IMR-90 (cell line): Measurements from ENCODE around the gene DLGAP4. TPM values are rescaled to one million over a fixed set of nuclear protein-coding genes. Genes with fewer than 3 reads are reported as not detected.

Source experiments
- ATAC-seq: fragments of 200-7000 bp; cut with Tn5 transposase; 2 replicates; pipeline ENCODE4 v1.9.1; 2020; ENCODE audit warnings: low read depth, mild to moderate bottlenecking, moderate library complexity
- BruUV-seq: library from RNA; stranded (reverse); fragments of 400-500 nt; replicated peaks from 2 replicates; lab custom pipeline; 2021; lab: Mats Ljungman, UMichigan
- CTCF ChIA-PET: fragments of 300-600 bp; formaldehyde crosslinking; extraction: SDS; loops from one replicate; lab custom pipeline; 2021; ENCODE audit warnings: antibody characterized with exemption; lab: Yijun Ruan, JAX
- POLR2A ChIA-PET: fragments of 300-600 bp; sonication (Branson Sonifier 250); formaldehyde crosslinking; loops from one replicate; lab custom pipeline; 2022; ENCODE audit warnings: antibody characterized with exemption; ENCODE audit not compliant: unreplicated experiment; lab: Charles Lee
- DNase-seq: peaks from one replicate; pipeline ENCODE4 v3.0.0; 2013
- H2AFZ ChIP-seq: replicated peaks from 2 replicates; pipeline ENCODE3; 2013; ENCODE audit warnings: low read length, mild to moderate bottlenecking; ENCODE audit not compliant: poor library complexity
- H2AK5ac ChIP-seq: 2 replicates; pipeline ENCODE4 v1.6.1; 2013; ENCODE audit warnings: low read depth, low read length, inconsistent platforms
- H2AK9ac ChIP-seq: replicated peaks from 2 replicates; pipeline ENCODE3; 2013; ENCODE audit warnings: mild to moderate bottlenecking, low read depth, low read length, moderate library complexity; ENCODE audit not compliant: poor library complexity
- H2BK120ac ChIP-seq: 2 replicates; pipeline ENCODE4 v1.6.1; 2013; ENCODE audit warnings: low read depth, low read length, inconsistent platforms
- H2BK15ac ChIP-seq: 3 replicates; pipeline ENCODE4 v1.6.1; 2013; ENCODE audit warnings: low read depth, low read length, inconsistent platforms
- H2BK20ac ChIP-seq: 2 replicates; pipeline ENCODE4 v1.6.1; 2013; ENCODE audit warnings: low read depth, mild to moderate bottlenecking, inconsistent platforms, low read length, moderate library complexity
- H2BK5ac ChIP-seq: 2 replicates; pipeline ENCODE4 v1.6.1; 2013; ENCODE audit warnings: mild to moderate bottlenecking, low read depth, low read length, inconsistent platforms; ENCODE audit not compliant: poor library complexity, severe bottlenecking
- H3K14ac ChIP-seq: replicated peaks from 2 replicates; pipeline ENCODE4 v1.6.1; 2013; ENCODE audit warnings: low read depth, low read length, inconsistent platforms
- H3K18ac ChIP-seq: 2 replicates; pipeline ENCODE4 v1.6.1; 2013; ENCODE audit warnings: low read depth, low read length, control low read depth
- H3K23ac ChIP-seq: 2 replicates; pipeline ENCODE4 v1.6.1; 2013; ENCODE audit warnings: low read depth, low read length, inconsistent platforms
- H3K27ac ChIP-seq: 2 replicates; pipeline ENCODE4 v1.5.1; 2013; ENCODE audit warnings: mild to moderate bottlenecking, control low read depth, low read length; ENCODE audit not compliant: insufficient read depth
- H3K27me3 ChIP-seq: 2 replicates; pipeline ENCODE4 v1.6.1; 2013; ENCODE audit warnings: low read length; ENCODE audit not compliant: control insufficient read depth, insufficient read depth
- H3K36me3 ChIP-seq: 2 replicates; pipeline ENCODE4 v1.6.1; 2013; ENCODE audit warnings: low read length, mixed read lengths; ENCODE audit not compliant: control insufficient read depth, insufficient read depth
- H3K4ac ChIP-seq: 2 replicates; pipeline ENCODE4 v1.6.1; 2013; ENCODE audit warnings: low read depth, low read length, inconsistent platforms
- H3K4me1 ChIP-seq: 2 replicates; pipeline ENCODE4 v1.6.1; 2013; ENCODE audit warnings: low read length, mixed read lengths; ENCODE audit not compliant: control insufficient read depth, insufficient read depth
- H3K4me2 ChIP-seq: 2 replicates; pipeline ENCODE4 v1.6.1; 2013; ENCODE audit warnings: low read depth, mild to moderate bottlenecking, control low read depth, low read length, moderate library complexity
- H3K4me3 ChIP-seq: 2 replicates; pipeline ENCODE4 v1.5.1; 2013; ENCODE audit warnings: low read depth, mild to moderate bottlenecking, control low read depth, low read length, moderate library complexity; ENCODE audit not compliant: insufficient read depth
- H3K56ac ChIP-seq: 2 replicates; pipeline ENCODE4 v1.6.1; 2013; ENCODE audit warnings: low read length, inconsistent platforms; ENCODE audit not compliant: insufficient read depth; ENCODE audit errors: extremely low read depth
- H3K79me1 ChIP-seq, 2 experiments: 2 replicates each; pipeline ENCODE4 v1.6.1; 2013; ENCODE audit warnings: low read length in 2 of 2, inconsistent platforms in 1 of 2, low read depth in 1 of 2
- H3K9ac ChIP-seq: 2 replicates; pipeline ENCODE4 v1.6.1; 2013; ENCODE audit warnings: low read depth, low read length, control low read depth
- H3K9me1 ChIP-seq: 2 replicates; pipeline ENCODE4 v1.6.1; 2013; ENCODE audit warnings: low read length, inconsistent platforms; ENCODE audit not compliant: insufficient read depth
- H3K9me3 ChIP-seq: 2 replicates; pipeline ENCODE4 v1.6.1; 2013; ENCODE audit warnings: low read length; ENCODE audit not compliant: control insufficient read depth, insufficient read depth
- H4K20me1 ChIP-seq: 2 replicates; pipeline ENCODE4 v1.6.1; 2013; ENCODE audit warnings: low read length, inconsistent platforms; ENCODE audit not compliant: insufficient read depth
- H4K5ac ChIP-seq: 2 replicates; pipeline ENCODE4 v1.6.1; 2013; ENCODE audit warnings: mild to moderate bottlenecking, low read depth, low read length, control low read depth
- H4K8ac ChIP-seq, 2 experiments: 2 replicates each; pipeline ENCODE4 v1.6.1; 2013; ENCODE audit warnings: low read depth in 2 of 2, low read length in 2 of 2, control low read depth in 1 of 2, inconsistent platforms in 1 of 2
- H4K91ac ChIP-seq: 2 replicates; pipeline ENCODE4 v1.6.1; 2013; ENCODE audit warnings: low read depth, low read length, inconsistent platforms; ENCODE audit not compliant: insufficient read depth
- BHLHE40 ChIP-seq: fragments of 150-350 bp; IDR thresholded peaks from 2 replicates; pipeline ENCODE4 v1.6.1; 2016; ENCODE audit warnings: mild to moderate bottlenecking, low read depth, low read length
- CEBPB ChIP-seq: IDR thresholded peaks from 2 replicates; pipeline ENCODE4 v1.6.1; 2012; ENCODE audit warnings: low read depth, low read length, improper control_type of control experiment
- CHD1 ChIP-seq: IDR thresholded peaks from 2 replicates; pipeline ENCODE4 v1.6.1; 2012; ENCODE audit warnings: low read depth, low read length, improper control_type of control experiment
- FOS ChIP-seq: fragments of 150-350 bp; IDR thresholded peaks from 2 replicates; pipeline ENCODE4 v1.6.1; 2016; ENCODE audit warnings: low read depth, low read length
- POLR2A ChIP-seq: IDR thresholded peaks from 2 replicates; pipeline ENCODE4 v1.6.1; 2012; ENCODE audit warnings: mild to moderate bottlenecking, low read depth, low read length
- RAD21 ChIP-seq: IDR thresholded peaks from 2 replicates; pipeline ENCODE4 v1.6.1; 2012; ENCODE audit warnings: low read length, improper control_type of control experiment
- RFX5 ChIP-seq: IDR thresholded peaks from 2 replicates; pipeline ENCODE4 v1.8.0; 2012; ENCODE audit warnings: low read depth, mild to moderate bottlenecking, low read length, moderate library complexity
- USF2 ChIP-seq: fragments of 150-350 bp; IDR thresholded peaks from 2 replicates; pipeline ENCODE4 v1.6.1; 2017; ENCODE audit warnings: mild to moderate bottlenecking, antibody characterized with exemption, low read length, low read depth
- WGBS, 2 experiments: methylation state at CpG; one replicate each; pipeline versions ENCODE4 v1.1.5 to v1.1.7; 2013; ENCODE audit warnings: missing lambda C conversion rate in 2 of 2; ENCODE audit not compliant: insufficient read length in 1 of 2; ENCODE audit errors: extremely low coverage in 2 of 2; 5-methylcytosine and 5-hydroxymethylcytosine counted together
- dilution Hi-C: fragments of 300-500 bp; cut with HindIII; formaldehyde crosslinking; loops from one replicate; pipeline ENCODE4 v1.14.3; 2018; ENCODE audit warnings: low sequenced_read_pairs; ENCODE audit not compliant: unreplicated experiment
- in situ Hi-C: fragments of 300-500 bp; cut with MboI; formaldehyde crosslinking; loops from 3 replicates; pipeline ENCODE4 v1.14.3; 2019; ENCODE audit warnings: low sequenced_read_pairs, inconsistent platforms, mixed read lengths
- intact Hi-C: fragments of 100-400 bp; cut with micrococcal nuclease; formaldehyde crosslinking; loops from 2 replicates; pipeline ENCODE4 v1.10.0; 2022
- polyA plus RNA-seq, 3 experiments: library from polyadenylated mRNA; depleted of rRNA; stranded (reverse); fragments of >200 nt; gene quantifications; 2 replicates each; pipeline ENCODE4 v1.2.3, GENCODE V29; 2012; ENCODE audit warnings: low replicate concordance in 1 of 3
- total RNA-seq: library from RNA; depleted of rRNA; stranded (reverse); fragments of >200 nt; gene quantifications from 2 replicates; pipeline ENCODE4 v1.2.3, GENCODE V29; 2012

Gene DLGAP4
- total and polyA plus RNA-seq, 2 of the 4 experiments (the other 2 are of a cell fraction): 32.3 to 73.2 TPM

DNA sequence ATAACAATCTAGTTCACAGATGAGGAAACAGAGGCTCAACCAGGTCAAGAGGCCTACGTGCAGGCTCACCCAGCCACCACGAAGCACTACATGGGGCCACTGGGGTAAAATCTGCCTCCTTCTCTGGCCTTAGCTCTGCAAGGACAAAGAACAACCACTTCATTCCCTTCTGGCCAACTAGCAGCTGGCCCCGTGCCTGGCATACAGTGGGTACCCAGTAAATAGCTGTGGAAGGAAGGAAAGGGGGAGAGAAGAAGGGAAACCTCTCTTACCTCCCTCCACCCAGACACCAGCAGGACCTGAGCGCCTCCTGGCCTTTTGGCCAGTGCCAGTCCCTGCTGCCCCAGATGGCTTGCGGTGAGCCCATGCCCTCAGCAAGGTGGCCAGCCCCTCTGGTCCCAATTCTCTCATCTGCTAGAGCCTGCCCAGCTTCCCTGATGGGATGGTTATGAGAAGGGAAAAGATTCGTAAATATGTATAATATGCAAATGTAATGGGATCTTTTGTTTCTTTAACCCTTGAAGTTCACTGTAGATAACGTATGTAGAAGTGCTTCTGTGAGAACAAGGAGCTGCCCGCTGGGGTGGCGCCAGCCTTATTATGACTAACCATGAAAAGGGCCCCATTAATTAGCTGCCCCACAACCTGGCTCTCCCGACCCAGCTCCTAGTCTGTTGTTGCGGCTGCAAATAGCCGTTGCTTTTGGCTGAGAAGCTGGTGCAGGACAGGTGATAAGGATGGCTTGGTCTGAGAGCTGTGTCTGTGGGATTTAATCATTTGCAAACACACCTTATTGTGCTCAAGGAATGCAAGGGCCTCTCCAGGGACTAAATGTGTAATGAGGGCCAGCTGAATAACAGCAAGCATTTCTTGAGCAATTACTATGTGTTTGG is 62.0 kb downstream of the DLGAP4 start:
- no peak for ATAC-seq
- no peak overlapping the region for H3K4me2 ChIP-seq
- H3K36me3 ChIP-seq: no peaks in the 10 kb centered on the region
- H2AK9ac ChIP-seq: no peak overlapping the region
- no peak overlapping the region for H3K14ac ChIP-seq
- H3K56ac ChIP-seq: no peak overlapping the region
- H2BK20ac ChIP-seq: no peak overlapping the region
- dilution Hi-C loops: no loop called here
- H3K79me1 ChIP-seq: no peaks in the 10 kb centered on the region
- H4K5ac ChIP-seq: no peak overlapping the region
- no peak overlapping the region for H2BK15ac ChIP-seq
- no peak overlapping the region for H2BK5ac ChIP-seq
- intact Hi-C loops: no loop called here
- H3K27ac ChIP-seq: no peak overlapping the region
- H3K23ac ChIP-seq: no peak overlapping the region
- TF ChIP-seq RAD21 (no peak), POLR2A (no peak), USF2 (no peak), BHLHE40 (no peak), FOS (no peak), CHD1 (no peak), RFX5 (no peak), CEBPB (no peak)
- no peak overlapping the region for H3K9ac ChIP-seq
- no peak for DNase-seq
- WGBS, 2 experiments: no CpG with 5 or more reads among the region's 12 CpGs
- in situ Hi-C loops: no loop called here
- POLR2A ChIA-PET: no interaction called here
- no peaks in the 10 kb centered on the region for H3K4me1 ChIP-seq
- H3K27me3 ChIP-seq: peaks cover 40% of the 10 kb centered on the region
- H4K20me1 ChIP-seq: no peaks in the 10 kb centered on the region
- no peak overlapping the region for H2AK5ac ChIP-seq
- no peak overlapping the region for H2BK120ac ChIP-seq
- H3K4ac ChIP-seq: no peak overlapping the region
- CTCF ChIA-PET: no interaction called here
- no peak overlapping the region for H2AFZ ChIP-seq
- H3K4me3 ChIP-seq: no peak overlapping the region
- BruUV-seq: no TSS peak
- no peak overlapping the region for H3K18ac ChIP-seq
- no peak overlapping the region for H4K8ac ChIP-seq
- no peaks in the 10 kb centered on the region for H3K9me3 ChIP-seq
- no peak overlapping the region for H4K91ac ChIP-seq
- 0 out of 2 replicates have a peak, but pooled peaks cover 3% of the 10 kb centered on the region for H3K9me1 ChIP-seq
